Head of caudate nucleus (tissue), 42 donors: ENCODE measurements around the gene ACTN4.

Experiments used
- DNase-seq, 42 donors: peaks; one replicate each; pipeline versions ENCODE4 v3.0.0 to v3.0.0-alpha.2; 2020 to 2021; ENCODE audit warnings: mixed read lengths in 7 of 42
- intact Hi-C: fragments of 100-400 bp; cut with DNase I; formaldehyde crosslinking; loops from one replicate; pipeline ENCODE4 v1.15.0; 2022

Gene ACTN4

DNA sequence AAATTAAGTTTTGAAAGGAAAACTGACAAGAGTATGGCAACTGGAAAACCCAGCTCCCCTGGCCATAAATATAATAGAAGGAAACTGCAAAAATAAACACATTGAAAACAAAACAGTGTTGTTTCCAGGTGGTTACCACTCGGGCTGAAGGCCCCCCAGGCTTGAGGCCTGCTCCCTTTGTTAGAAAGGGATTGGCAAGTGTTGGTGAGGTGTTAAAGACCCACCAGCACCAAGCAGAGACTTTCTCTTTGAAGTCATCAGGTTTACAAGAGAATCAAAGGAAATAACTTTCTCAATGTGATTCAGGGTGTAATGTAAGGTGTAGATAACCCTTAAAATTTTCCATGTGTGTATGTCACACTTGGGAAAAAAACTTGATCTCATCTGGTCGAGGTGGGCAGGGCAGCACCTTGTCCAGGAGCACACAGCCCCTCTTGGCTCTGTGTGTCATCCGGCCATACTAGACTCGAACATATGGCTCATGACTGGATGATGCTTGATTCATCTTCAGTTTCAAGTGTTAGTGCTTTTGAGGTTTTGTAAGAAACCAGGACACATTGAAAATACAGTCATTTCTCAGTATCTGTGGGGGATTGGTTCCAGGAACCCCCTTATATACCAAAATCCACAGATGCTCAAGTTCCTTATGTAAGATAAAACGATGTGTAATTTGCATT, 7.8 kb downstream of the ACTN4 start:
- DNase-seq: no peak
- intact Hi-C loops: no loop called here

DNA sequence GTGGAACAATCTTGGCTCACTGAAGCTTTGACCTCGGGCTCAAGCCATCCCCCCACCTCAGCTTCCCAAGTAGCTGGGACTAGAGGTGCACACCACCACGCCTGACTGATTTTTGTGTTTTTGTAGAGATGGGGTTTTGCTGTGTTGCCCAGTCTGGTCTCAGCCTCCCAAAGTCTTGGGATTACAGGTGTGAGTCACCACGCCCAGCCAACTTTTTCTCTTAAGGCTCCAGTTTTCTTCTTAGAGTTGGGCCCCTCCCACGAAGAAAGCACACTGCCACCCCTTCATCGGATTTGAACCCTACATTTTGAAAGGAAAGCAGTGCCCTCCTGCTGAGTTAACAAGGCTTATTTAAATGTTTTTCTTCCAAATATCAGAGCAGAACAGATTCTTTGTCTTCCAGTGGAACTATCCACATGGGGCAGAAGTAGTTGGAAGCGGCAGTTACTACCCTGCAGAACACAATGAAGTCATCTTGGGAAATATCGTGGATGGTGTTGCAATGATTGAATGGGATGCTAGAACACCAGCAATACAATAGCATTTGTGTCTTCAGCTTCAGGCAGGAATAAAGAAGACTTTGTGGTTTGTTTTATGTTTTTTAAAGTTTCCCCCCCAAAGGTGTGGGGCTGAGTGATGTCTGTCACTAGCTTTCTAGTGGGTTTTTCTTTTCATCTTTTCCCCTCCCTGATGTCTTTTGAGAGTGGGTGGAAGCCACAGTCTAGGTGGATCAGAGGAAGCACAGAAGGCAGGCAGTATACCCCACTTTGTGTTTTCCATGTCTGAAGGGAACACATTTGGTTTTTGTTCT, 8.9 kb downstream of the ACTN4 start:
- DNase-seq: peak in 17 of 42 donors; percentile 18 to 78 (median 50)
- intact Hi-C loops: no loop called here

DNA sequence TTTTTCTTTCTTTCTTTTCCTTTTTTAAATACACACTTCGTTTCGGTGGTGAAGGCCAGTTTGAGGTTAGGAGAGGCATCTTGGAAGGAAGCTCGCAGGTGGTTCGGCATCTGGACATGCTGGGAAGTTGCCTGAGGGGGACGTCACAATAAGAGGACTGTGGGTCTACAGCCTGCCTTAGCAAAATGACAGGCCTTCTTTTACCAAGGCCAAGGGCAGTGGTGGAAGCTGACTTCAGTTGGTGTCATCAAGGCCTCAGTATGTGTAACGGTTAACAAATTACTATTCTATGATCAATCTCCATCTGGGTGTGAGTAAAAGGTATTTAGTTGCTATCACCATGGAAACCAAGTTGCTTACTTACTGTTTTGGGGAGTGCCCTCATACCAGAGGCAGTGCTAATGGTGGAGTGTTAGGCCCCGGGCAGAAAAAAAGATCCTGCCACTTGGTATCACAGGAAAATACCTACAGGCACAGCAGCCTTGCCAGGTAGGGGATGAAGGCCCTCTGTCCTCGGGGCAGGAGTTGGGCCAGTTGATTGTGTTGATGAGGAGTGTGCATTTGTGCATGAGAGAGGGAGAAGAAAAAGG, 10.3 kb downstream of the ACTN4 start:
- intact Hi-C loops: no loop called here
- no peak for DNase-seq

DNA sequence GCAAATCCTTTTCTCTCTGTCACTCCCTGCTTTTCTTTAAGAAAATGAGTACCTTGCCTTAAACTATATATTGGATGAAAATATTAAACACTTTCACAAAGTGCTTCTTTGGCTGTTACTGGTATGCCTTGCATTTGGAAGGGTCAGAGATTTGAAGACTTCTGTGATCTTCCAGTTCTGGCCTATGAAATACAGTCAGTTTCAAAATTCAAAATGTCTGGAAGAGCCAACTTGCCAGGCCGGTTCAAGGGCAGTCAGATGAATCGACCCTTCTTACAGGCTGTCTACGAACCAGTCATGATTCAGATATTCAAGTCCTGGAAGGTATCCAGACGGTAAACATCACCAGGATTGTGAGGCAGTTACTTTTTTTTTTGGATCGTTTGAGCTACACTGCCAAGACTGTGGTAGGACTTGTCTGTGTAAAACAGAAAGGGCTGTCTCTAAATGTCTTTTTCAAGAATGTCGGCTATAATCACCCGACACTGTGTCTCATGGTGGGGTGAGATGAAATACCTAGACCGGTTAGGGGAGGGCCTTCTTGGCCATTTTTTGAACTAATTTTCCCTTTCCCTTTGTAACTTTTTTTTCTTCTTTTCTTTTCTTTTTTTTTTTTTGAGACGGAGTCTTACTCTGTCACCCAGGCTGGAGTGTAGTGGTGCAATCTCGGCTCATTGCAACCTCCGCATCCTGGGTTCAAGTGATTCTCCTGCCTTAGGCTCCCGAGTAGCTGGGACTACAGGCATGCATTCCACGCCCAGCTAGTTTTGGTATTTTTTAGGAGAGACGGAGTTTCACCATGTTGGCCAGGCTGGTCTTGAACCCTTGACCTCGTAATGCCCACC, 11.2 kb downstream of the ACTN4 start:
- DNase-seq: peak in 1 of 42 donors; percentile 57
- intact Hi-C loops: no loop called here

DNA sequence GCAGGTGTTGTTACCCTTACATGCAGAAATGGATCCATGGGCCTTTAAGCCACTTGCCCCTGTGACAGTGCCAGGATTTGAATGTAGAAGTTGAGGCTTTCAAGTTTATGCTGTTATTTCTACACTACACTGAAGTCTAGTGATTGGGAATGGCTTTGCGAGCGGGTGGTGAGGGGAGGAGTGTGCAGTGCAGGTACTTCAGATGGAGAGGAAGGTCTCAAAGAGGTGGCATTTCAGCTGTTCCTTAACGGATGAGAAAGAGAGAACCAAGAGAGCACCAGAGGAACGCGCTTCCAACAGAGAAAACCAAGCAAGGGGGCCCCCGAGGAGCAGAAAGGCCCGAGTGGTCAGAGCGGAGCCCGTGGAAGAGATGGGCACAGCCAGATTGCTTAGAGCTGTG, 13.3 kb downstream of the ACTN4 start:
- intact Hi-C loops: no loop called here

DNA sequence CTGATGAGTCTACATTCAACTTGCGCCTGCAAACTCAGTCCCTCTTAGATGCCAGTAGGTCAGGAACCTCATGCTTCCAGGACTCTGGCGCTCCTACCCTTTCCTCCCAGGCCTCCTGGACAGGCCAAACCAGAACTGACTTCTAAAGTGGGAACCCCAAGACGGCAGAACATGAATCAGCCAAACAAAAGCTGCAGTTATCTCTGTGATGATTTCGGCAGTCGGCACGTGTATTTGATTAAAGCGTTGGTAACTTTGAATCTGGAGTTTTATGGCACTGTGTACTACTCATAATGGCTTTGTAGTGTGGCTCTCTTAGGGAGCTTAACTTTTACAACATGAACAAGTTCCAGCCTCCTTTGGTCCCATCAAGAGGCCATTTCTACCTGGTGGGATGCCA, 13.7 kb downstream of the ACTN4 start:
- intact Hi-C loops: no loop called here
- no peak for DNase-seq

More for the DNA sequence above, 13.3 kb downstream of the ACTN4 start:
- no peak for DNase-seq

DNA sequence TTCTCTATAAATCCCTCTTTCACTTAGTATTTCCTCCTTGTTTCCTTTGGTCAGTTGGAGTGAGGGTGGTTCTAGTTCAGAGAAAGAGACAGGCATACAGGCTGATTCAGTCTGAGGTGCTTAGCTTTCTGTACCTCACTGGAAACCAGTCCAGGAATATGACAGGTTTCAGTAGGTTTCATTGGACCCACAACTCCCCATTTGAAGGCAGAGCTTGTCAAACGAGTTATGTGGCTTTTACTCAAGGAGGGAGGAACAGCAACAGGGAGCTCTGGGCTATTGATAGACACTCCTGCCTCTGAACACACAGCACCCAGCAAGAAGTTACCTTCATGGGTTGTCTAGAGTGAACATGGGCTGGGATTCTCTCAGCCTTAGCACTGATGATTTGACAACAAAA, 14.5 kb downstream of the ACTN4 start:
- DNase-seq: no peak
- intact Hi-C loops: no loop called here

DNA sequence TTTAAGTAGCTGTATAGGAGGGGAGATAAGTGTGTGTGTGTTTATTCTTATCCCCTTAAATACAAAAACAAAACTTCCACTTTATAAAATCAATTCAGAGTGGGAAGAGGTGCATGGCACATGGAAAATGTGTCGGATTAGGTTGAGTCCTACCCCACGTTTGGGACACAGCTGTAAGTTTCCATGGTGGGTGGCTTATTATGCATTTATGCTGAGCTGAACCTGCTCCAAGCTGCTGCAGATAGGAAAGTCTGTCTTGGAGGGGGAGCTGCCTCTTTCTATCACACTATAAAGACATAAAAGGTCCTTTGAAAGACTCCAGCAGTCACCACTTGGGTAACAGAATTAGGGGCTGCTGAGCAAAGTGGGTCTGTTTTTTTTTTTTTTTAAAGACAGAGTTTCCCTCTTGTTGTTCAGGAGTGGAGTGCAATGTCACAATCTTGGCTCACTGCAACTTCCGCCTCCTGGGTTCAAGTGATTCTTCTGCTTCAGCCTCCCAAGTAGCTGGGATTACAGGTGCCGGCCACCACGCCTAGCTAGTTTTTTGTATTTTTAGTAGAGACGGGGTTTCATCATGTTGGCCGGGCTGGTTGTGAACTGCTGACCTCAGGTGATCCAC, 15.2 kb downstream of the ACTN4 start:
- DNase-seq: peak in 22 of 42 donors; percentile 30 to 77 (median 47)
- intact Hi-C loops: no loop called here

DNA sequence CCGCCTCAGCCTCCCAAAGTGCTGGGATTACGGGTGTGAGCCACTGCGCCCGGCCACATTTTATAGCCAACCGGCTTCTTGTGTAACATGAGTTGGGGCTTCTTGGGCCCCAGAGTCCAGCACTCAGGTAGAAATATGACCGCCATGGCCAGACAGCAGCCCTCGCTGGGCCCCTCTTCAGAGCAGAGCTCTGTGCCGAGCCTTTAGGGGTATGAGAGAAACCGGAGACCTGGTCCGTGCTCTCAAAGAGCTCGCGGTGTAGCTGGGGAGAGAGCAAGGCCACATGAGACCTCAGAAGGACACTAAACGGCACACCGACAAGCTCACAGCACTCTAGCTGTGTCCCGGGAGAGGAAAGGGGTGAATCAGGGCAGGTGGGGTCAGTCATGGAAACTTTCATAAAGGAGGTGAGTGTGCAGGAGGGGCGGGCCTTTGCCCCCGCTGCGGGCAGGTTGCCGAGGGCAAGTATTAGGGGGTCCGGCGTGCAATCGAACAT, 15.8 kb downstream of the ACTN4 start:
- intact Hi-C loops: no loop called here
- no peak for DNase-seq

DNA sequence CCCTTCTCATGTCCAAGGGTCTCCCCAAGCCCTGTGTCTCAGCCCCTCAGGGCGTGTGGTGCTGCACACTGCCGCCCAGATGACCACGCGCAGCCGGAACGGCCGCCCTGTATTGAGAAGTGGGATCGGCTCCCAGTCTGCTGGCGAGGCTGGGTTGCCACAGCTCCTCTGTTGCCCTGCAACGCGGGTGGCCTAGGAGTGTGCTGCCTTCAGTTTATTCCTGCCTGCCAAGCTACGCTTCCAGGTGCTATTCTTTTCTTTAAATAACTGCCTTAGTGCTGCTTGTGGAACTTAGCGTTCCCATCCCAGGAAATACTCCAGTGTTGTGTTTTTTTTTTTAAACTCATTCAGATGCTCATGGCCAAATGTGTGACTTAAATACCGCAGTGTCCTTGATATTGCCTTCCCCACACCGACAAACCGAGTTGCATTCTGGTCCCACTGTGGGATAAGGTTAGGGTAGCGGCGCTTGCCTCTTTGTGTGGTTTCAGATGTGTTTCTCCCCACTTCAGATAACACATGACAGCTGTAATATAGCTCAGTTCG, 16.6 kb downstream of the ACTN4 start:
- peak in 41 of 42 donors; percentile 47 to 83 (median 68) for DNase-seq
- intact Hi-C loops: no loop called here

DNA sequence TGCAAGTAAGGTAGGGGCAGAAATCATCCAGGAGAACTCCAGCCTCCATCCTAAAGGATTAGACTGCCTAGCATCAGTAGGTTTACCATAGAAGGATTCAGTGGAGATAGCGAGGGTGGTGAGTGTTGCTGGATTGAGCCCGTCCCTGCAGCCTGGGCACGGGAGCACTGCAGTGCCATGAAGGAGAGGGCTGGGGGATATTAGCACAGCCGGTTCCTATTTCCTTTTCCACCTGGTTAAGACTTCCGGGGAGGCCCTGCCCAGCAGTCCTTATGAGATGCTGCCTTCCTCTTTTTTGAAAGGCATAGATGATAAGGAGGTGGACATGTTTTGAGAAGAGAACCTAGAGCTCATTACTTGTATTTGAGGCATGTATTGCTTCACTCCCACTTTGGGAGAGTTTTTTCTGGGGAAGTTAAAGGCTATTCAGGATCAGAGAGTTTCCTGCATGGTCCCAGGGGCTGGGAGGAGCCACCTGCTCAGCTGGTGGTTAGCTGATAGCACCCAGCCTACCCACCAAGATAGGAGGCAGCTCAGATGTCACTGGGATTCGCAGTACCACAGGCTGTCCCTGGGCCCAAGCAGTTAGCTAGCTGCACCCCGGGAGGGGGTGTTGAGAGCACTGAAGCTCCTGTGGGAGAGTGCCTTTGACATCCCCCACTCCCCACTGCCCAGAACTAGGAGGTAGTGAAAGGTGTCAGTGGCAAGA, 17.2 kb downstream of the ACTN4 start:
- no peak for DNase-seq
- intact Hi-C loops: no loop called here

DNA sequence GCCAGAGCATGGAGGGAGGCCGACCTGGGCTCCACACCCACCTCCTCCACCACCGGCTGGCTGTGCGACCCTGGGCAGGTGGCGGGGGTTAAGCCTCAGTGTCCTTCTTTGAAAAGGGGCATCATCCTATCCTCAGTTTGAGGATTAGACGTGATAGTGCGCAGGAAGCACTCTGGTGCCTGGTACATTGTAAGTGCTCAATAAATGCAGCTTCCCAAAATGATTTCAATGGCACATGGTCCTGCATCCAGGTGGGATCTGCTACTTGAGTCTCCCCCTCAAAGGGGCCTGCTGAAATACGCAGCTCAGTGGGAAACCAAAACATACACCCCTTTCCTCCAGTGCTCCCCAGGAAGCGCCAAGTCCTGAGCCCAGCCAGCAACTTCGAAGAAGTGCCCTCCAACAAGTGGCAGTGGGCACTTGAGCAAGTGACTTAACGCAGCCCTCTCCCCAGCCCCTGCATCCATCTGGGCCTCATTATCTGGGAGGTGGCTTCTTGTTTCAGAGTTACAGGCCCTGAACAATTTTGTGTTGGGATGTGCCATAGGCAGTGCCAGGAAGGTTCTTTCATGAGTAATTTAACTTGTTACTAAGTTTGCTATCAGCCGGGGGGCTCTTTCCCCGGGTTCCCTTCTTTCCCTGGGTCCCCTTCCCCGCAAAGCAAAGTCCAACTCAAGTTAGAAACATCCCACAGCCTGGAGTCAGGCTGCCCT, 17.9 kb downstream of the ACTN4 start:
- intact Hi-C loops: no loop called here
- DNase-seq: no peak

DNA sequence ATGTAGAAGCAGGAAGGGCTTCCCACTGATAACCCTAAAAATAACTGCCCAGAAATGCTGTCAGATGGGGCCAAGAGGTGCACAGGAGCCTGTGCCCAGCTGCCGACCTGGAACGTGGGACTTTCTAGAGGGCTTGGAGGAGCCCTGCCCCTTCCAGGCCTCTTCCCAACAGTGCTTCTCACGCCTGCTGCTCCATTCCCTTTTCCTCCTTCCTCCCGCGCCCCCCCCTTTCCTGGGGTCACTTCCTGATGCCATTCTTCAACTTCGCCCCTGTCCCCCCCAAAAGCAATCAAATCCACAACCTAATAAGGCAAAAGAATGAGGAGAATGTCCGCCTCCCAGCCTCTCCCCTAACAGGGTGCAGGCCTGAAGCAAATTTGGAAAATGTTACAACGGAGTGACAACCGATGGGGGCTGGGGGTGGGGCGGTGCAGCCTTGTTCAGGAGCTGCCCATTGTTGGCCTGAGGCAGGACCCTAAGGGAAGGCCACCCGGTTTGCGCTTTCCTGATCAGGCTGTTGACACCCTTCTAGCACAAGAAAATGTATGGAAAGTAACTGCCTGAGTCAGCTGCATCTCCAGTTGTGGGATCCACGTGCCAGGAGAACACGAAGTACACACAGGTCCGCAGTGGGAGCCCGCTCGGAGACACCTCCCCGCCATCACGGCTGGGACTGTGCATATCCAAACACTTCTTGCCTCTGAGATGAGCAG, 18.7 kb downstream of the ACTN4 start:
- intact Hi-C loops: no loop called here
- DNase-seq: no peak

DNA sequence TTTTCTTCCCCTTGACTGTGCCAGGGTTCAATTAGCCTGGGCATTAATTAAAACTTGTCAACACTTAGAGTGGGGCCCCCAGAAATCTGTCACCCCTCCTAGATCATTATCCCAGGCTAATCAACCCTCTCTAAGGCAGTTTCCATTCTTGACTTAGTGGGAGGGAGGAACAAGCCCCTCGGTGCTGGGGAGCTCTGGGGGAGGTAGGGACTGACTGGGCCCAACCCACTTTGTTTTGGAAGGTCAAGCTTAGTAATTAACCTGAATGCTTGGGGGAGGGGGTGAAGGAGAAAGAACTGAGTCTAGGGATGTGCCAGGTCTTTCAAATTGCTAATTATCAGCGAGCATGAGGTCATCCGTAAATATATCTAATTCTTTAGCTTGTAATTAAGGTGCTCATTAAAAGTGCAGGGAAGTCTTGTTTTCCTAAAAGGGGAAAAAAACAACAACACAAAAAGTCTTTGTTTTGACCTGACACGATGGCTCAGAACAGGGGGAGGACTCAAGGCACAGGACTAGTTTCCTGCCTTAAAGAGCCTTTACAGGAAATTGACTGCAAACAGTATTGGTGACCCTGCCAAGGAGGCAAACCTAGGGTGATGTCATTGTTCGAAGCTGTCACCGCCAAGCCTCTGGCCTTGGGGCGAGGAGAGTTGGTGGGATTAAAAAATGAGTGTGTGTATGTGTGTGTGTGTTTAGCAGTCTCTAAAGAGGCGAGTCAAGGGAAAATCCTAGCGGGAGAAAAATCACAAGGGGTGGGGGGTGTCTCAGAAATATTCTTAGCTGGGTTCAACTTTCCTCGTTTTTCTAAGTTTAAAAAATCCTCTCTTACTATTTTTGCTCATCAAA, 19.4 kb downstream of the ACTN4 start:
- DNase-seq: no peak
- intact Hi-C loops: no loop called here

DNA sequence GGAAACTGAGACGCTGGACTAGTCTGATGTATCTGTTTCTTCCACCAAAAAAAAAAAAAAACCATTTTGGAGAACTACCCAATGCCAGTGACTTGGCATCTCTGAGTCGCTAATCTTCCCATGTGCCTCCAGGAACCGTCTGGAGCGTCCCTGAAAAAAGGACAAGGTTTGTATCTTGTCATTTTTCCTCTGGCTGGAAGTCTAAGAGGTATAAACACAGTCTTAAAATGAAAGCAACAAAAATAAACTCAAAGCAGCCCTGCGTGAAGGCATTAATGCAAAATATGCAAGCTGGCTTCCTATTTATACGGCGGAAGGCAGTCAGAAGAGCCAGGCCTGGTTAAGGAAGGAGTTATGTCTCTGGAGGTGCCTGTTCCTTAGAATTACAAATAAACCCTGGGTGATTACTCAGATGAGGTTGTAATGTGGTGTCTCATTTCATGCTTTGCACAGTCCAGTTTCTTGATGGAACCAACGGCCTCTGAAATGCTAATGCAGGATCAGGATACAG, 20.3 kb downstream of the ACTN4 start:
- intact Hi-C loops: no loop called here
- DNase-seq: no peak

DNA sequence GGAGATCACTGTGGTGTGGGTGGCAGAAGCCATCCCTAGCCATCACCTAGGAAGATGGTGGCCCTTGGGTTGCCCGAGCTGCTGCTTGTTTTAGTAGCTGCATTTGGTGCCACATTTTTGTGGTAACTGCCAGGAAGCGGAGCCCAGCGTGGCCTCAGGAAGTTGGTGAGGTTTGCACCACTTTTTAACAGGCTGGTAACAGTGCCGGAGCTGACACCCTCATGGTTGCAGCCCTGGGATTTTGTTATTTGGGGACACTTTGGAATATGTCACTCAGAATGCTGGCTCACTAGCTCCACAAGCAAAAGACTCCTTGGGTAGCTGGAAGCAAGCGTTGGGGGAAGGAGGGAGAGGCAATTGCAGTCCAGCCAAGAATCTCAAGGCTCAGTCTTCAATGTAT, 22.1 kb downstream of the ACTN4 start:
- intact Hi-C loops: no loop called here
- DNase-seq: no peak
